HepG2 (cell line): ENCODE data around the gene TAF4B. TPM values are rescaled to one million over a fixed set of nuclear protein-coding genes. Genes with fewer than 3 reads are reported as not detected.

Source experiments
- ATAC-seq: fragments of 200-7000 bp; cut with Tn5 transposase; 3 replicates; pipeline ENCODE4 v1.9.1; 2020; ENCODE audit warnings: mild to moderate bottlenecking, moderate library complexity
- BruUV-seq: library from RNA; stranded (reverse); fragments of 400-500 nt; replicated peaks from 2 replicates; lab custom pipeline; 2021; lab: Mats Ljungman, UMichigan
- CTCF ChIA-PET: fragments of 300-600 bp; formaldehyde crosslinking; extraction: SDS; loops from one replicate; lab custom pipeline; 2021; ENCODE audit warnings: low total read pairs, inconsistent platforms, low intra/inter-chr PET ratio; lab: Yijun Ruan, JAX
- POLR2A ChIA-PET: fragments of 350-600 bp; sonication (Branson Sonifier 250); formaldehyde crosslinking; loops from one replicate; lab custom pipeline; 2020; ENCODE audit warnings: antibody characterized with exemption, inconsistent platforms; lab: Yijun Ruan, JAX
- DNase-seq: peaks from one replicate; pipeline ENCODE4 v3.0.0-alpha.2; 2015; ENCODE audit warnings: low spot score
- FAIRE-seq: peaks from 3 replicates; lab custom pipeline; 2011; peaks lifted over from hg19 to GRCh38; lab: Jason Lieb, UNC
- H2AFZ ChIP-seq: one replicate; pipeline ENCODE4 v1.6.1; 2011; ENCODE audit warnings: low read length, inconsistent platforms
- H3K27ac ChIP-seq: fragments of 300-600 bp; 3 replicates; pipeline ENCODE4 v1.8.0; 2011; ENCODE audit warnings: mixed run types, mild to moderate bottlenecking, mixed read lengths, low read length, inconsistent platforms; ENCODE audit not compliant: insufficient read depth; ENCODE audit errors: extremely low read length
- H3K27me3 ChIP-seq, 2 experiments: fragments of 200-600 bp in 1 of 2; 2 replicates in 1 of 2; 3 replicates in 1 of 2; pipeline versions ENCODE4 v1.6.0 to v1.8.0; 2011; ENCODE audit warnings: low read length in 2 of 2, mild to moderate bottlenecking in 2 of 2, moderate library complexity in 2 of 2, inconsistent platforms in 1 of 2; ENCODE audit not compliant: insufficient read depth in 2 of 2, control insufficient read depth in 1 of 2
- H3K36me3 ChIP-seq, 2 experiments: fragments of 200-600 bp in 1 of 2; replicated peaks in 1 of 2; 2 replicates in 1 of 2; 3 replicates in 1 of 2; pipeline versions ENCODE4 v1.5.1 to v1.8.0; 2011; ENCODE audit warnings: low read length in 2 of 2, inconsistent platforms in 1 of 2; ENCODE audit not compliant: insufficient read depth in 2 of 2, control insufficient read depth in 1 of 2
- H3K4me1 ChIP-seq: 2 replicates; pipeline ENCODE4 v1.5.1; 2012; ENCODE audit warnings: low read length, inconsistent platforms; ENCODE audit not compliant: insufficient read depth
- H3K4me2 ChIP-seq: 2 replicates; pipeline ENCODE4 v1.6.0; 2011; ENCODE audit warnings: low read depth, low read length, inconsistent platforms
- H3K4me3 ChIP-seq, 3 experiments: fragments of 200-600 bp in 1 of 3; sonication (generic), shearing (Covaris generic) in 1 of 3; replicated peaks in 1 of 3; 2 replicates each; pipeline ENCODE4 v1.5.1; 2011 to 2016; ENCODE audit warnings: low read length in 3 of 3, inconsistent platforms in 2 of 3, low read depth in 2 of 3, mild to moderate bottlenecking in 2 of 3, control low read depth in 1 of 3, mixed read lengths in 1 of 3; ENCODE audit not compliant: insufficient read depth in 1 of 3
- H3K79me2 ChIP-seq: one replicate; pipeline ENCODE4 v1.6.1; 2011; ENCODE audit warnings: low read length, inconsistent platforms; ENCODE audit not compliant: insufficient read depth
- H3K9ac ChIP-seq: 2 replicates; pipeline ENCODE4 v1.6.0; 2011; ENCODE audit warnings: mild to moderate bottlenecking, low read depth, low read length, inconsistent platforms; ENCODE audit not compliant: insufficient read depth
- H3K9me3 ChIP-seq: 2 replicates; pipeline ENCODE4 v1.5.1; 2012; ENCODE audit warnings: mild to moderate bottlenecking, low read length
- H4K20me1 ChIP-seq: 2 replicates; pipeline ENCODE4 v1.6.0; 2011; ENCODE audit warnings: inconsistent platforms, mild to moderate bottlenecking, low read length, moderate library complexity; ENCODE audit not compliant: insufficient read depth
- CREB1 ChIP-seq, 2 experiments: fragments of 450-650 bp in 1 of 2; IDR thresholded peaks; 2 replicates each; pipeline ENCODE4 v1.6.1; 2016 to 2017; ENCODE audit warnings: control low read depth in 1 of 2, mild to moderate bottlenecking in 1 of 2, missing compliant biosample characterization in 1 of 2, missing genetic modification characterization in 1 of 2
- ESRRA ChIP-seq: sonication (generic); formaldehyde crosslinking; IDR thresholded peaks from 2 replicates; pipeline ENCODE4 v1.5.1; 2020; ENCODE audit warnings: mild to moderate bottlenecking, low read depth, missing genetic modification reagents
- KDM1A ChIP-seq: IDR thresholded peaks from 2 replicates; pipeline ENCODE4 v1.6.1; 2016; ENCODE audit warnings: missing compliant biosample characterization
- KLF6 ChIP-seq: IDR thresholded peaks from 2 replicates; pipeline ENCODE4 v1.8.0; 2016; ENCODE audit warnings: missing biosample characterization, missing genetic modification reagents
- MAFG ChIP-seq: sonication (generic); formaldehyde crosslinking; IDR thresholded peaks from 2 replicates; pipeline ENCODE4 v1.5.1; 2020; ENCODE audit warnings: mild to moderate bottlenecking, missing genetic modification reagents
- MATR3 ChIP-seq: sonication (generic); formaldehyde crosslinking; IDR thresholded peaks from 2 replicates; pipeline ENCODE4 v1.4.0; 2020; ENCODE audit warnings: missing genetic modification reagents
- PCBP1 ChIP-seq: fragments of 200-400 bp; formaldehyde crosslinking; IDR thresholded peaks from 2 replicates; pipeline ENCODE4 v1.6.1; 2017; ENCODE audit warnings: mild to moderate bottlenecking, low read depth, low read length, borderline replicate concordance
- SMC3 ChIP-seq: IDR thresholded peaks from 2 replicates; pipeline ENCODE4 v1.6.1; 2011; ENCODE audit warnings: low read length, improper control_type of control experiment
- SRSF4 ChIP-seq: fragments of 200-400 bp; formaldehyde crosslinking; IDR thresholded peaks from one replicate; pipeline ENCODE4 v1.6.1; 2018; ENCODE audit warnings: mild to moderate bottlenecking, low read depth, low read length, moderate library complexity; ENCODE audit not compliant: poor library complexity, severe bottlenecking
- ZNF121 ChIP-seq: sonication (generic); formaldehyde crosslinking; IDR thresholded peaks from 2 replicates; pipeline ENCODE4 v1.5.0; 2020; ENCODE audit warnings: mild to moderate bottlenecking, missing genetic modification reagents
- ZNF619 ChIP-seq: sonication (generic); formaldehyde crosslinking; IDR thresholded peaks from 2 replicates; pipeline ENCODE4 v1.4.0; 2020; ENCODE audit warnings: mild to moderate bottlenecking, missing genetic modification reagents
- WGBS: methylation state at CpG from one replicate; pipeline ENCODE4 v1.1.6; 2017; ENCODE audit warnings: low lambda C conversion rate; 5-methylcytosine and 5-hydroxymethylcytosine counted together
- in situ Hi-C: cut with HindIII; loops from 2 replicates; pipeline ENCODE4 v1.10.0; 2017; ENCODE audit warnings: low pct_unique_long_range_greater_than_20kb; ENCODE audit not compliant: extremely low pct_ligation_motif_present
- intact Hi-C: fragments of 100-400 bp; cut with micrococcal nuclease; formaldehyde crosslinking; loops from one replicate; pipeline ENCODE4 v1.10.0; 2022; ENCODE audit not compliant: unreplicated experiment
- polyA plus RNA-seq, 8 experiments: library from polyadenylated mRNA; depleted of rRNA in 3 of 8; stranded (reverse) in 7 of 8; unstranded in 1 of 8; fragments of >200 nt; fragmentation: Illumina TruSeq in 4 of 8; extraction: Trizol in 4 of 8; gene quantifications; 2 replicates each; pipeline versions ENCODE4 v1.2.1 to v1.2.3, GENCODE V29; 2011 to 2016; ENCODE audit warnings: low read depth in 4 of 8, missing spikeins in 1 of 8, mixed read lengths in 1 of 8; ENCODE audit not compliant: insufficient read depth in 1 of 8
- total RNA-seq, 5 experiments: library from RNA; depleted of rRNA; stranded (reverse); fragments of >200 nt; fragmentation: Illumina TruSeq; extraction: Trizol; gene quantifications; 2 replicates each; pipeline ENCODE4 v1.2.3, GENCODE V29; 2016; ENCODE audit warnings: low read depth in 1 of 5
- TF ChIP-seq, protein P1 (sequence below): sonication (generic); formaldehyde crosslinking; IDR thresholded peaks from 2 replicates; pipeline ENCODE4 v1.4.0; 2020; ENCODE audit warnings: missing genetic modification reagents, borderline replicate concordance
- TF ChIP-seq, protein P2 (sequence below): sonication (generic); formaldehyde crosslinking; IDR thresholded peaks from 2 replicates; pipeline ENCODE4 v1.5.0; 2020; ENCODE audit warnings: missing genetic modification reagents
- TF ChIP-seq, protein P3 (sequence below): sonication (generic); formaldehyde crosslinking; IDR thresholded peaks from 2 replicates; pipeline ENCODE4 v1.8.0; 2022; ENCODE audit warnings: mild to moderate bottlenecking, missing genetic modification reagents; ENCODE audit not compliant: insufficient replicate concordance

Gene TAF4B
- total and polyA plus RNA-seq, 2 of the 13 experiments (the other 11 are each of a cell fraction or from before 2014, with no cell fraction given): 2.2 to 3.8 TPM

DNA sequence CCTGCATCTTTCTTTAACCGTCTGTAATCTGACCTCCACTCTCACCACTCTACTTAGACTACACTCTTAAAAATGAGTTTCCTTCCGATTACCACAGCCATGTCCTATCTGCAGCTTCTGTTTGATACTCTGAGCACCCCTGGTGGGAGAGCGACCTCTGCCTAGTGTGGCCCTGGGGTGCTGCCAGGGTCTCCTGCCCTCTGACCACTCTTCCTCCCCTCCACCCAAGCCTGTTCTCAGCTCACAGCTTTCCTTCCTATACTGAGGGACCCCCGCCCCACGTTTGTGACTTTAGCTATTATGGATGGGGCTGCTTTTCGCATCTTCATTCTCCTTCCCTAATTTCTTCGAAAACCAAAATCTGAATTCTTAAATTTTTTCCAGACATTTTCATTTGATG is 189.4 kb downstream of the TAF4B start (continued):
- TF ChIP-seq, protein P1, sequence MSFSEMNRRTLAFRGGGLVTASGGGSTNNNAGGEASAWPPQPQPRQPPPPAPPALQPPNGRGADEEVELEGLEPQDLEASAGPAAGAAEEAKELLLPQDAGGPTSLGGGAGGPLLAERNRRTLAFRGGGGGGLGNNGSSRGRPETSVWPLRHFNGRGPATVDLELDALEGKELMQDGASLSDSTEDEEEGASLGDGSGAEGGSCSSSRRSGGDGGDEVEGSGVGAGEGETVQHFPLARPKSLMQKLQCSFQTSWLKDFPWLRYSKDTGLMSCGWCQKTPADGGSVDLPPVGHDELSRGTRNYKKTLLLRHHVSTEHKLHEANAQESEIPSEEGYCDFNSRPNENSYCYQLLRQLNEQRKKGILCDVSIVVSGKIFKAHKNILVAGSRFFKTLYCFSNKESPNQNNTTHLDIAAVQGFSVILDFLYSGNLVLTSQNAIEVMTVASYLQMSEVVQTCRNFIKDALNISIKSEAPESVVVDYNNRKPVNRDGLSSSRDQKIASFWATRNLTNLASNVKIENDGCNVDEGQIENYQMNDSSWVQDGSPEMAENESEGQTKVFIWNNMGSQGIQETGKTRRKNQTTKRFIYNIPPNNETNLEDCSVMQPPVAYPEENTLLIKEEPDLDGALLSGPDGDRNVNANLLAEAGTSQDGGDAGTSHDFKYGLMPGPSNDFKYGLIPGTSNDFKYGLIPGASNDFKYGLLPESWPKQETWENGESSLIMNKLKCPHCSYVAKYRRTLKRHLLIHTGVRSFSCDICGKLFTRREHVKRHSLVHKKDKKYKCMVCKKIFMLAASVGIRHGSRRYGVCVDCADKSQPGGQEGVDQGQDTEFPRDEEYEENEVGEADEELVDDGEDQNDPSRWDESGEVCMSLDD (CRISPR knock-in tag): no peak
- TF ChIP-seq KLF6 (no peak), SMC3 (no peak), ESRRA (CRISPR knock-in tag) (no peak), SRSF4 (no peak), PCBP1 (no peak), ZNF619 (no peak), MAFG (CRISPR knock-in tag) (no peak), ZNF121 (no peak), KDM1A (no peak)
- TF ChIP-seq, protein P2, sequence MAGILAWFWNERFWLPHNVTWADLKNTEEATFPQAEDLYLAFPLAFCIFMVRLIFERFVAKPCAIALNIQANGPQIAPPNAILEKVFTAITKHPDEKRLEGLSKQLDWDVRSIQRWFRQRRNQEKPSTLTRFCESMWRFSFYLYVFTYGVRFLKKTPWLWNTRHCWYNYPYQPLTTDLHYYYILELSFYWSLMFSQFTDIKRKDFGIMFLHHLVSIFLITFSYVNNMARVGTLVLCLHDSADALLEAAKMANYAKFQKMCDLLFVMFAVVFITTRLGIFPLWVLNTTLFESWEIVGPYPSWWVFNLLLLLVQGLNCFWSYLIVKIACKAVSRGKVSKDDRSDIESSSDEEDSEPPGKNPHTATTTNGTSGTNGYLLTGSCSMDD: no peak

DNA sequence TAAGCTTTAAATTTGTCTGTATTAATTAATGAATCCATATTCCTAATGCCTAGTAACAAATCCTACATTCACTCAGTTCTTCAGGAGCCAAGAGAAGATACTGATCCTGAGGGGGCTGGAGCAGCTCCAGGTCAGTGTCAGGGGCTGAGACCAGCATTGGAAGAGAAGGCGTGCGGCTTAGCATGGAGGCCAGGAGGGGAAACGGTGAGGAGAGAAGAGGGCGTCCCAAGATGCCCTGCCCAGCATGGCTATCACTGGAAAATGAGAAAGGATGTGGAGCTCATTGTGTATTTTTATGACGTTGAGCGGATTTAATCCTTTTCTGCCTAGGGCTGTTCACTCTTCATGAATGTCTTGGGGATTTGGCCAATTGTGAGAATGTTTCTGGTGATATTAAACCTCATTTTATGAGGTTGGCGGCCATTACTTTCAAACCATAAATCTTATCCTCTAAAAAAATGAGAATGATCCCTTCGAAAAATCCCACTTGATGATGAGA is 190.5 kb downstream of the TAF4B start:
- 59% methylated on average over 8 of the region's 8 CpGs for WGBS
- TF ChIP-seq MATR3 (CRISPR knock-in tag) (no peak), CREB1 (IDR thresholded peaks at IDR 0.05) (no peak), CREB1 (CRISPR knock-in tag; IDR thresholded peaks at IDR 0.05) (no peak)
- TF ChIP-seq, protein P3, sequence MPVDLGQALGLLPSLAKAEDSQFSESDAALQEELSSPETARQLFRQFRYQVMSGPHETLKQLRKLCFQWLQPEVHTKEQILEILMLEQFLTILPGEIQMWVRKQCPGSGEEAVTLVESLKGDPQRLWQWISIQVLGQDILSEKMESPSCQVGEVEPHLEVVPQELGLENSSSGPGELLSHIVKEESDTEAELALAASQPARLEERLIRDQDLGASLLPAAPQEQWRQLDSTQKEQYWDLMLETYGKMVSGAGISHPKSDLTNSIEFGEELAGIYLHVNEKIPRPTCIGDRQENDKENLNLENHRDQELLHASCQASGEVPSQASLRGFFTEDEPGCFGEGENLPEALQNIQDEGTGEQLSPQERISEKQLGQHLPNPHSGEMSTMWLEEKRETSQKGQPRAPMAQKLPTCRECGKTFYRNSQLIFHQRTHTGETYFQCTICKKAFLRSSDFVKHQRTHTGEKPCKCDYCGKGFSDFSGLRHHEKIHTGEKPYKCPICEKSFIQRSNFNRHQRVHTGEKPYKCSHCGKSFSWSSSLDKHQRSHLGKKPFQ: no peak

More for the DNA sequence above, 190.5 kb downstream of the TAF4B start:
- no peak overlapping the region for H3K4me3 ChIP-seq
- H3K27me3 ChIP-seq: peaks cover 0 to 26% of the 10 kb centered on the region in 2 experiments; a peak in 4 of 5 replicates
- no peaks in the 10 kb centered on the region for H4K20me1 ChIP-seq
- in situ Hi-C loops (no loop called here), intact Hi-C loops (no loop called here)
- DNase-seq: no peak
- peaks cover 1% of the 10 kb centered on the region; the same call in 1 of the 2 replicates for H3K4me1 ChIP-seq
- BruUV-seq: no TSS peak
- ChIA-PET POLR2A (no interaction called here), CTCF (no interaction called here)
- H3K4me2 ChIP-seq: no peak overlapping the region
- no peak overlapping the region for H3K27ac ChIP-seq
- no peaks in the 10 kb centered on the region for H3K36me3 ChIP-seq
- FAIRE-seq: no peak
- no peaks in the 10 kb centered on the region for H3K79me2 ChIP-seq
- no peaks in the 10 kb centered on the region for H3K9me3 ChIP-seq
- no peak overlapping the region for H2AFZ ChIP-seq
- H3K9ac ChIP-seq: no peak overlapping the region
- no peak for ATAC-seq
